GM19397 (cell line): ENCODE data around the gene SLC25A38.

Experiments used
- ATAC-seq: cut with Tn5 transposase; IDR thresholded peaks from one replicate; pipeline ENCODE4 v1.9.1; 2021; ENCODE audit warnings: mild to moderate bottlenecking, moderate library complexity; ENCODE audit not compliant: unreplicated experiment

Gene SLC25A38

GRCh38 chr3:39372833-39373232 is 10.3 kb upstream of the SLC25A38 start:
- ATAC-seq, result no peak

- no peak for ATAC-seq
Observed at GRCh38 chr3:39376959-39377634, 6.1 kb upstream of the SLC25A38 start.

- ATAC-seq, result peak; percentile 81
Observed at GRCh38 chr3:39378088-39378487, 5.1 kb upstream of the SLC25A38 start.

GRCh38 chr3:39378957-39379777 is 4.0 kb upstream of the SLC25A38 start:
- ATAC-seq, result no peak

GRCh38 chr3:39379778-39380155 is 3.4 kb upstream of the SLC25A38 start:
- no peak for ATAC-seq

GRCh38 chr3:39381432-39381831 is 1.7 kb upstream of the SLC25A38 start:
- no peak for ATAC-seq

GRCh38 chr3:39383881-39384664 is 903 bp downstream of the SLC25A38 start:
- peak; percentile 82 for ATAC-seq

GRCh38 chr3:39384665-39385000 is 1.5 kb downstream of the SLC25A38 start:
- no peak for ATAC-seq

GRCh38 chr3:39385456-39386090 is 2.4 kb downstream of the SLC25A38 start:
- no peak for ATAC-seq

GRCh38 chr3:39386318-39386717 is 3.1 kb downstream of the SLC25A38 start:
- ATAC-seq, result no peak

GRCh38 chr3:39387411-39387975 is 4.3 kb downstream of the SLC25A38 start:
- no peak for ATAC-seq

- ATAC-seq, result no peak
Observed at GRCh38 chr3:39388153-39388552, 5.0 kb downstream of the SLC25A38 start.

- ATAC-seq, result peak; percentile 68
Observed at GRCh38 chr3:39388741-39389248, 5.6 kb downstream of the SLC25A38 start.

GRCh38 chr3:39390181-39390580 is 7.0 kb downstream of the SLC25A38 start:
- ATAC-seq, result no peak

- no peak for ATAC-seq
Observed at GRCh38 chr3:39396690-39397089, 13.5 kb downstream of the SLC25A38 start.

GRCh38 chr3:39398700-39399099 is 15.5 kb downstream of the SLC25A38 start:
- ATAC-seq, result no peak

- ATAC-seq, result no peak
Observed at GRCh38 chr3:39401983-39402382, 18.8 kb downstream of the SLC25A38 start.

GRCh38 chr3:39404943-39405686 is 21.9 kb downstream of the SLC25A38 start:
- ATAC-seq, result no peak

GRCh38 chr3:39405687-39406367 is 22.7 kb downstream of the SLC25A38 start:
- ATAC-seq, result no peak
